ENCODE measurements around the gene ABCB6.
"Not testable (repeated sequence)": the region's sequence is repeated elsewhere in the genome, so short reads cannot be mapped to it uniquely, and the experiment has no call there.

The ABCB6 gene

DNA sequence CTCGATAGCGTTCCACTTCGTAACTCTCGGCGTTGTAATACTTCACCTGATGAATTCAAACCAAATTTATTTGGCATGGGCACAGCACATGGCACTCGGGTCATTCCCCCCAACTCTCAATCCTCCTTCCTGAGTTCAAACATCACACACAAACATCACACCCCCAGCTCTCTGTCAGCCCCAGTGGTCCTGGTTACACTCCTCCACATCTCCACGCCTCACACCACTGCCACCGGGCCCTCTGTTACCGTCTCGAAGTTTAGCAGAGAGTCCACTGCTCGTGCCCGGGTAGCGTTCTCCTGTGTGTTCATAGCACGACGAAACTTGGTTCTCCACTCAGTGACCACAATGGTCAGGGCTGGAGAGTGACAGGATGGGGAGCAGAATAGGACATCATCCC, 4.6 kb downstream of the ABCB6 start:
- DNase-seq (ENCODE audit: low read depth in 2 of 3, low spot score in 2 of 3) = no peak

DNA sequence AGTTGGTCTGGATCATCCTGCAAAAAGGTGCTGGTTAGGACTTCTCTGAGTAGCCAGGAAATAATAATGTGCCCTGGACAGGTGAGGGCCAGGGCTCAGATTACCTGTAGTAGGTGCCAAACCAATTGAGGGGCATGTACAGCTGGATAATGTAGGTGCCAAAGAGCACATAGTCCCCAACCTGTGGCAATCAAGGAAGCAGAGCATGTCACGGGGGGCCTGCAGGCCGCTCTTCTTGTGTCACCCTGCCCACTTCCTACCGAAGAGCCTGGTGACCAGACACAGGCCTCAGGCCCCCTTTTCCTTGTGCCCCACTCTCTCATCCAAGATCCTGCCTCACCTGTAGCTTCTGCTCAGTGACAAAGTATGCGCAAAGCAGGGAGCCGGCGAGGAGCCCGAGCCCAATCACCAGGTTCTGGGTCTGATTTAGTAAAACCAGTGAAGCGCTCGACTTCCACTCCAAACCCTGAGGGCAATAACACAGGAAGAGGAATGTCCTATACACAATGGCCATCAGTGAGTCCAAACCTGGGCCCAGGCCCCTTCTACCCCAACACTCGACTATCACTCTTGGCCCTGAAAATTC, 5.2 kb downstream of the ABCB6 start:
- DNase-seq (ENCODE audit: low read depth in 2 of 3, low spot score in 2 of 3) = no peak

DNA sequence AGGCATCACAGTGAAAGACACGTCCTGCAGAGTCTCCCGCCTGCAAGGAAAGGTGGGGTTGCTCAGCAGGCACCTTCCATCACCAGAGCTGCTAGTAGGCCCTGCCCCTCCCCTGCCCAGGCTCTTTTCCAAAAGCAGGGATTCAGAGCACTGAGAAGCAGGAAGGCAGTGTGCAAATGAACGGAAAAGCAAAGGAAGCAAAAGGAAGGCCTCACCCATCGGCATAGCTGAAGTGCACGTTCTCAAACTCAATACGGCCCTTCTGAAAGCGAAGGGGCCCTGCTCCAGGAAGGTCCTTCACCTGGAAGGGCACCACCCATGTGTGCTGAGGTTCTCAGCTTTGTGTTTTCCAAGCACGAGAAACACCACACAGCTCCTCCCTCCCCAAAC, 5.7 kb downstream of the ABCB6 start:
- no peak for DNase-seq (ENCODE audit: low read depth in 2 of 3, low spot score in 2 of 3)

DNA sequence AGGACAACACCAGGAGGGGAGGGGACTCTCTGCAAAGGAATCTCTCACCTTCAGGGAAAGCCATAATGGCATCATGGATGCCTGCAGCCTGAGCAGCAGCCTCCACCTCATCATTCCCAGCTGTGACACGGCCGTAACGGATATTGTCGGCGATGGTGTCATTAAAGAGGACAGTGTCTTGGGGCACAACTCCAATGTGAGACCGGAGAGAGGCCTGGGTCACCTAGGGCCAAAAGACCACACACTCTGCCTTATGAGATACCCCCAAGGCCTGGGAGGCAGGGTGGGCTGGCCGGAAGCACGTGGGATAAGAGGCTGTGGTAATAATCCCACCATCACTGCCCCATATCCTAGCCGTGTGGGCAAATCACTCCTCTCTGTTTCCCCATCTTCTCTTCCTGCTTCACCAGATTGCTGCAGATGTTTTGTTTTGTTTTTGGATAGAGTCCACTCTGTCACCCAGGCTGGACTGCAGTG, 7.8 kb downstream of the ABCB6 start:
- no peak for DNase-seq (ENCODE audit: low read depth in 2 of 3, low spot score in 2 of 3)

DNA sequence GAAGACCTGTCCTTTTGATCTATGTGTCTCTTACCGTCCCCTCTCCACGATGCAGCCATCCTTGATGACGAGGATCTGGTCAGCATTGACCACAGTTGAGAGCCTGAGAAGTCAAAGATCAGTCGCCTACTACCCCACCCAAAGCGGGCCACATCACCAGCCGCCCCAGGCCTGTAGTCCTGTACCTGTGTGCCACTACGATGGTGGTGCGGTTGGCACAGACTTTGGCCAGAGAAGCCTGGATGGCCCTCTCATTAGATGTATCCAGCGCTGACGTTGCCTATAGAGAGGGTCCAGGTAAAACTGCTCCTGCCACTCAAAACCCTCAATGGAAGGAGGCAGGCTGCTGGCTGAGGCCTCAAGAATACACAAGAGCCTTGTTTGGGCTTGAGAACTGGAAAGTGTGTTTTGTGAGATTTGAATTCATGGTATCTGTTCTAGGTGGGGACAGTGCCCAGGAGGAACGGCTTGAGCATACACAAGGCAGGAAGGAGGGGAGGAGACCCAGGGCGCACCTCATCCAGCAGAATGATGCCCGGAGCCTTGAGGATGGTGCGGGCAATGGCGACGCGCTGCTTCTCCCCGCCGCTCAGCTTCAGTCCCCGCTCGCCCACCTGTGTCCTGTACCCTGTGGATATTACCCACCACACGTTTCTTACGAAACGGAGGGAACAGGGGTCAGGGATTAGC, 8.4 kb downstream of the ABCB6 start:
- DNase-seq (ENCODE audit: low read depth in 2 of 3, low spot score in 2 of 3) = no peak

DNA sequence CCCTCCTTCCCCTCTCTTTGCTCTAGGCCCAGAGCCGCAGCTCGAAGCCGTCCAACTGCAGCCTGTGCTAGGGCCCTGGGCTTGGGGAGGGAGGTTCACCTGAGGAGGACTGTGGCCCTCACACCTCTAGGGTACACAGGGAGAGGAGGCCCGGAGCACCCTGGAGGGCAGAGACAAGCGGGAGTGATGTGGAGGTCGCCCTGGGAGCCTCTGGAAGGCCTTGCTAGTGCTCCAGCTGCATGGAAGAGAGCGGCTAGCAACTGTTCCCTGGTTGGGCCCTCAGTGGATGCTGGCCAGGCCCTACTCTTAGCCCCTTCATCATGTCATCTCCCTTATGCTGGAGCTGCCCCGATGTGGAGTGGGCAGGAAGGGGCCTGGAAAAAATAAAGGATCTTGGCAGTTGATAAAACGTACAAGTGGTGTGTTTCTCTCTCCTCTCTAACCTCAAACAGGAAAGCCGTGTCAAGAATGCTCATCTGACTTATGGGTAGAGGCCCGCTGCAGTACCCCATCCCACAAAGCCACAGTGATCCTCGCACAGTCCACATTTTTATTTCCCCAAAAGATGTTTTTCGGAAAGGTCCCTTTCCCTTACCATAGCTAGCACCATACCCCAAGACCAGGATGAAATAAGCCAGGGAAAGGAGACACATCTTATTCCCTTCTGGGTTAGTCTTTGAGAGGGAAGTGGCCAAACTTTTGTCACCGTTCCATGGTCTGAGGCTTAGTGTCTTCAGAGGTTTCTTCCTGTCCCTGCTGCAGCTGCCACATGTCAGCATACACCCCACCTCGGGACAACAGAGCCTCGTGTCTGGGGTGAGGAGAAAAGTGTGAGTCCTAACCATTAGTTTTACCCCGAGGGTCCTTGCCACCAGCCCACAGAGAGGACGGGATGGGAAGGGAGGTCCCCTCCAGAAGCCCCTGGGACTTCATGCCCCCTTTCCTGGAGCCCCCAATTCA, 9.2 kb downstream of the ABCB6 start:
- DNase-seq (ENCODE audit: low read depth in 2 of 3, low spot score in 2 of 3) = no peak

DNA sequence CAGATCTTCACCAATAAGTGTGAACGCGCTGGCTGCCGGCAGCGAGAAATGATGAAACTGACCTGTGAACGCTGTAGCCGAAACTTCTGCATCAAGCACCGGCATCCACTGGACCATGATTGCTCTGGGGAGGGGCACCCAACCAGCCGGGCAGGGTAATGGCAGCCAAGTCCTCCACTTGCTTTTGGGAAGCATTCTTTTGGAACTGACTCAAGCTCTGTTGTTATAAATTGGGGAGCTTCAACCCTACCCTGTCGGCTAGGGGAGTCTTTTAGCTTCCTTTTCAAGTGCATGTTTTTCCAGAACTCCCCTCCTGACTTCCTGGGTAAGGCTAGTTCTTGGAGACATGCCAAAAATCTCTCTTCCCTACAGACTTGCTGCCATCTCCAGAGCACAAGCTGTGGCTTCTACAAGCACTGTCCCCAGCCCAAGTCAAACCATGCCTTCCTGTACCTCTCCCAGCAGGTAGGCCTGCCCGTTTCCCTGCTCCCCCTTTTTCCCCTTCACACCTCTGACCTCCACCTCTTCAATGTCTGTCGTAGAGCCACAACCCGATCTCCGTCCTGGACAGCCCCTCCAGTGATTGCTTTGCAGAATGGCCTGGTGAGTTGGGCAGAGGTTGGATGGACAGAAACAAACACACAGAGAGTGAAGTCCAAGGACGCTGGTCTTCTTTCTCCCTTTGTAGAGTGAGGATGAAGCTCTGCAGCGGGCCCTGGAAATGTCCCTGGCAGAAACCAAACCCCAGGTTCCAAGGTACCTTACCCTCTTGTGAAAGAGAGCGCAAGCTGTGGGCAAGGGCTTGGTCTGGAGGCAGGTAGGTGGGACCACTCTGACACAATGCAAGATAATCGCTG, 10.6 kb downstream of the ABCB6 start:
- no peak for DNase-seq (ENCODE audit: low read depth in 2 of 3, low spot score in 2 of 3)

DNA sequence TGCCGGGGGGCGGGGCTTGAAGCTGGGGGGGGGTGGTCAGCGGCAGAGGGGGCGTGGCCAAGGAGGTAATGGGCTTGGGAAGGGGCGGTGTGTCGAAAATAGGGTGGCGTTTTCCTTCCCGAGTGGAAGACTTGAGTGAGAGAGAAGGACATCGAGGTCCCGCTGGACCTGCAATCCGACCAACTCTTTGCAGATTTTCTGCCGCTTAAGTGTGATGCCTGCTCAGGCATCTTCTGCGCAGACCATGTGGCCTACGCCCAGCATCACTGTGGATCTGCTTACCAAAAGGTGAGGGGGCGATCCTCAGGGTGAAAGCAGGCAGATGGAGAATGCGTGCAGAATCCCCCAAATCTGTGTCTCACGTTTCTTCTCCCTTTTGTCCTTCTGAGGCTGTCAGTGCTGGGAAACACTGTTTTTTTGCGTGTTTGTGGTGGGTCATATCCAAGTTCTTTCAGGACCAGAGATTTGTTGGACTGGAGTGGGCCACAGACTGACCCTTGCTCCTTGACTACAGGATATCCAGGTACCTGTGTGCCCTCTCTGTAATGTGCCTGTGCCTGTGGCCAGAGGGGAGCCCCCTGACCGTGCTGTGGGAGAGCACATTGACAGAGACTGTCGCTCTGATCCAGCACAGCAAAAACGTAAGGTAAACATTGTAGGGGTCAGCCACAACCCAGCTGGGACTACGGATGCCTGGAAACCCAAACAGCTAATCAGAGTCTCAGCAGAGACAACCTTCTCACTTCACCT, 11.4 kb downstream of the ABCB6 start:
- no peak for DNase-seq (ENCODE audit: low read depth in 2 of 3, low spot score in 2 of 3)

DNA sequence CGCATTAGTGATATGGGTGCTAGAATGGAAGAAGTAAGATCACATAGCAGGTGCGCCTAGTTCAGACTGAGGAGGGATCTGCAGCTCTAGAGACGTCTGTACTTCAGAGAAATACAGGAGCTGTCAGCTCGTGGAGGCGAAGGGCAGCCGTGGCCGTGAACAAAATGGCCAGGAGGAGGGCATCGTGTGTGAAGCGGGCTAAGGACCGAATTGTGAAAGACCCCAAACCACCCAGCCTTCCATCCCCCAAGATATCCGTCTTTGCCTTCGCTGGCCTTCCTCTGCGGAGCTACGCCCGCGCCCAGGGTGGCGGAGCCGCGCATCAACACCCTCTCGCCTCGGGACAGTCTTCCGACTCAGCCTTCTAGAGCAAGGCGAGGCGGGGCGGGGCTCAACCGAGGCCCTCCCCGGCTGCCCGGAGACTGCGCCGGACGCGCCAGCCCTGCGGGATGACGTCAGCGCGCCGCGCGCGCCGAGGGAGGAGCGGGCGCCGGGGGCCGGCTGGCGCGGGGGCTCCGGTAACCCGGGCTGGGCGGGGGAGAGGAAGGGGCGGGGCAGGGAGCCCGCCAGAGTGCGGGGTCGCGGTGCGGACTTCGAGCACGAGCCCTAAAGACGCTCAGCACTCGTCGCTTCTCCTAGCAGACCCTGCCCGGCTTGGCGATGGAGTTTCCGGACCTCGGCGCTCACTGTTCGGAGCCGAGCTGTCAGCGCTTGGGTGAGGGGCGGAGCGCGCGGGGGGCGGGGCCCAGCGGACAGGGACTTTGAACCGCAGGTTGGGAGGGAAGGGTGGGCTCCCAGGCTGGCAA, 12.2 kb downstream of the ABCB6 start, which contains the start of gene ZFAND2B:
ZFAND2B (plus strand) TSS at position 455 of the 806 bp plus-strand sequence; CDS start at position 661, 206 bp downstream.
- peak; percentile 87 to 90 (median 88) for DNase-seq (ENCODE audit: low read depth in 2 of 3, low spot score in 2 of 3)

DNA sequence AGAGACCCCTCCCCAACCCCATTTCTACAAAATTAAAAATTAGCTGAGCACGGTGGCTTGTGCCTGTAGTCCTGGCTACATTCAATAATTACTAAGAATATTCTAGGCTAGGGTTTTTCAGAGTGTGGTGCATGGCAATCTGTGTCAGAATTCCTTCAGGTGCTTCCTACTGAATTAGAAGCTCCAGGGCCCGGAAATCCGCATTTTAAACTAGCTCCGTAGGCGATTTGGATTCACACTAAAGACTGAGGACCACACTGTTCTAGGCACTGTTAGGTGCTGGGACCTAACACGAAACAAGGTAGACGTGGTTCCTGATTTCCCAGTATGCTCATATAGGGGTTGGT, 12.8 kb downstream of the ABCB6 start:
- no peak for DNase-seq (ENCODE audit: low read depth in 2 of 3, low spot score in 2 of 3)

DNA sequence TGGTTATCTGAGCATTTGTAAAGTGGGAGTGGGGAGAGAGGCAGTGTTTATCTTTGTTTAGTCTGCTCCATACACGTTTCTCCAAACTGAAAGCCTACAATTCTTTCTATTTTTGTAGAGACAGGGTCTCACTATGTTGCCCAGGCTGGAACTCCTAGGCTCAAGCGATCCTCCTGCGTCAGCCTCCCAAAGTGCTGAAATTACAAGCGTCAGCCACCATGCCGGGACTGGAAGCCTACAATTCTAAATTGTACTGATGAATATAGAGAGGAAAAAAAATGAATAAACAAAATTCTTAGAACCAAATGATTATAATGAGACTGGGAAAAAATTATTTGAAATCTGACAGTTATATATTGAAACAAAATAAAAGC, 13.6 kb downstream of the ABCB6 start:
- no peak for DNase-seq (ENCODE audit: low read depth in 2 of 3, low spot score in 2 of 3)

DNA sequence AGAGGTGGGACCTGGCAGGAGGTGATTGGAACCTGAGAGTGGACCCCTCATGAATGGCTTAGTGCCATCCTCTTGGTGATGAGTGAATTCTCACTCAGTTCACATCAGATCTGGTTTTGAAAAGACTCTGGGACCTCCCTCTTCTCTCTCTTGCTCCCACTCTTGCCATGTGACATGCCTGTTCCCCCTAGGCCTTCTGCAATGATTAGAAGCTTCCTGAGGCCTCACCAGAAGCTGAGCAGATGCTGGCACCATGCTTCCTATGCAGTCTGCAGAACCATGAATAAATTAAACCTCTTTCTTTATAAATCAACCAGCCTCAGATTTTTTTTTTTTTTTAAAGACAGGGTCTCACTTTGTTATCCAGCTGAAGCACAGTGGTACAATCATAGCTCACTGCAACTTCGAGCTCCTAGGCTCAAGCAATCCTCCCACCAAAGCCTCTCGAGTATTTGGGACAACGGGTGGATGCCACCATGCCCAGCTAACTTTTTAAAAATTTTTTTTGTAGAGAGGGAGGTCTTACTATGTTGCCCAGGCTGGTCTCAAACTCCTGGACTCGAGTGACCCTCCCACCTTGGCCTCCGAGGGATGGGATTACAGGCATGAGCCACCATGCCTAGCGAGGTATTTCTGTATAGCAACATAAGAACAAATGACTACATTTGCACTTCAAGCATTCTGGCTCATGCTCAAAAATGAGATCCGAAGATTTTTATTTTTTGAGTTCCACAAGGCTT, 14.2 kb downstream of the ABCB6 start:
- DNase-seq (ENCODE audit: low read depth in 2 of 3, low spot score in 2 of 3) = no peak

DNA sequence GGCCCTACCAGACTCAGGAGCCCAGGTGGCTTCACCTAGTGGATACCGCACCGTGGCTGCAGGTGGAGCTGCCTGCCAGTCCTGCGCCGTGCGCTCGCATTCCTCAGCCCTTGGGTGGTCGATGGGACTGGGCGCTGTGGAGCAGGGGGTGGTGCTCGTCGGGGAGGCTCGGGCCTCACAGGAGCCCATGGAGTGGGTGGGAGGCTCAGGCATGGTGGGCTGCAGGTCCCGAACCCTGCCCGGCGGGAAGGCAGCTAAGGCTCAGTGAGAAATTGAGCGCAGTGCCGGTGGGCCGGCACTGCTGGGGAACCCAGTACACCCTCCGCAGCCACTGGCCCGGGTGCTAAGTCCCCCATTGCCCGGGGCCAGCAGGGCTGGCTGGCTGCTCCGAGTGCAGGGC, 17.4 kb downstream of the ABCB6 start:
- DNase-seq (ENCODE audit: low read depth in 2 of 3, low spot score in 2 of 3) = not testable (repeated sequence)

DNA sequence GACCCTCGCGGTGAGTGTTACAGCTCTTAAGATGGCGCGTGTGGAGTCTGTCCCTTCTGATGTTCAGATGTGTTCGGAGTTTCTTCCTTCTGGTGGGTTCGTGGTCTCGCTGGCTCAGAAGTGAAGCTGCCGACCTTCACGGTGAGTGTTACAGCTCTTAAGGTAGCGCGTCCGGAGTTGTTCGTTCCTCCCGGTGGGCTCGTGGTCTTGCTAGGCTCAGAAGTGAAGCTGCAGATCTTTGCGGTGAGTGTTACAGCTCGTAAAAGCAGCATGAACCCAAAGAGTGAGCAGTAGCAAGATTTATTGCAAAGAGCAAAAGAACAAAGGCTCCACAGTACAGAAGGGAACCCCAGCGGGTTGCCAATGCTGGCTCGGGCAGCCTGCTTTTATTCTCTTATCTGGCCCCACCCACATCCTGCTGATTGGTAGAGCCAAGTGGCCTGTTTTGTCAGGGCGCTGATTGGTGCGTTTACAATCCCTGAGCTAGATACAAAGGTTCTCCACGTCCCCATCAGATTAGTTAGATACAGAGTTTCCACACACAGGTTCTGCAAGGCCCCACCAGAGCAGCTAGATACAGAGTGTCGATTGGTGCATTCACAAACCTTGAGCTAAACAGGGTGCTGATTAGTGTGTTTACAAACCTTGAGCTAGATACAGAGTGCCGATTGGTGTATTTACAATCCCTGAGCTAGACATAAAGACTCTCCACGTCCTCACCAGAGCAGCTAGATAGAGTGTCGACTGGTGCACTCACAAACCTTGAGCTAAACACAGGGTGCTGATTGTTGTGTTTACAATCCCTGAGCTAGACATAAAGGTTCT, 18.0 kb downstream of the ABCB6 start:
- DNase-seq (ENCODE audit: low read depth in 2 of 3, low spot score in 2 of 3) = not testable (repeated sequence)

DNA sequence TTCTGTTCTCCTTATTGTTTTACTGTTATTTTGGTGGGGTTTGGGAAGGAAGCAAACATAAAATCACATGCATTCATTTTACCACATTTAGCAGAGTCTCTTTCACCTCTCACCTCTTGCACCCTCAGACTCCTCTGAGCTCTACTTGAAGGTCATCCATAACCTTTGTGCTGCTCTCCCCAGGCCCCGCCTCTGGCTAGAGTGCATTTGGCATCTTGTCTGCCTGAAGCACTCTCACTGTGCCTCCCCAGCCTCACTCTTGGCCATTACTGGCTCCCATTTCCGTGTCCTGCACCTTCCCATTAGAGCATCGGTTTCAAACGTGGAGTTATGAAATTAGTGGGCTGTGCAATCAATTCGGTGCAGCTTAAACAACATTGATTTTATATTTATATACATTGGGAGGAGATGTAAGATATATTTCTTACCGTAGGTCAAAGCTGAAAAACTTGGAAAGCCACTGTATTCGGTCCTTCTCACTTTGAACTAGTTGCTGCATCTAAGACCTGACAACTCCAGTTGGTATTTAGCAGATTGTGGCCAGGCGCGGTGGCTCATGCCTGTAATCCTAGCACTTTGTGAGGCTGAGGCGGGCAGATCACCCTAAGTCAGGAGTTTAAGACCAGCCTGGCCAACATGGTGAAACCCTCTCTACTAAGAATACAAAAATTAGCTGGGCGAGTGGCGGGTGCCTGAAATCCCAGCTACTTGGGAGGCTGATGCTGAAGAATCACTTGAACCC, 19.1 kb downstream of the ABCB6 start:
- DNase-seq (ENCODE audit: low read depth in 2 of 3, low spot score in 2 of 3) = no peak

DNA sequence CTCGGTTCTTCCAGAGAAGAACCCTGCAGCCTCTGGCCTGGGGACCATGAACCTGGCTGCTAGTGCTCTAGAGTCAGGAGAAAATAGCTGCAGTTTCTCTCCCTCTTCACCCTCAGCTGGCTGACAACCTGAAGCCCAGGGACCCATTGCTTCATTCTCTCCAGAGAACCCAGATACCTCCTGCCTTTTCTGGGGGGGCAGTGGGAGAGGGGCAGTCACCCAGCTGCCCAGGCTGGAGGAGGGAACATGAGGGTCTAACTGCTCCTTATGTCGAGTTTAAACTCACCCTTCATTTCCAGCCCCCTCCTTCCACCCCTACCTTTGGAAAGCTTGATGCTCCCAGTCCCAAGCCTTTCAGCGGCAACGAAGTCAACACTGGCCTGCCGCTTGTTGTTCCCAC, 19.8 kb downstream of the ABCB6 start:
- no peak for DNase-seq (ENCODE audit: low read depth in 2 of 3, low spot score in 2 of 3)

DNA sequence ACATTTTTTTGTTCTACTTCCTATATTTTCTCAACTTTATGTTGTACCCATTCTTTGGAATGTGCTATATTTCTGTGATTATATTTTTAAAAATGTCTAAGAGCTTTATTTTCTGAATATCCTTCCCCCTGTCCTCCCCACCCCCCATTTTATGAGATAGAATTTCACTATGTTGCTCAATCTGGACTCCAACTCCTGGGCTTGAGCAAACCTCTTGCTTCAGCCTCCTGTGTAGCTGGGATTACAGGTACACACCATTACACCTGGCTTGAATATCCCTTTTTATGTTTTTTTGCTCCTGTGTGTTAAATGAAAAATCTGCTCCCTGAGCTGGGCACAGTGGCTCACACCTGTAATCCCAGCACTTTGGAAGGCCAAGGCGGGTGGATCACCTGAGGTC, 21.4 kb downstream of the ABCB6 start:
- no peak for DNase-seq (ENCODE audit: low read depth in 2 of 3, low spot score in 2 of 3)

Data from activated CD8-positive, alpha-beta memory T cell treated with anti-CD3 and anti-CD28 coated beads for 48 hours (primary cell).